Colon (tissue), 2 donors: ENCODE data around the gene SYT9.

Source experiments
- FAIRE-seq: peaks from 2 replicates; lab custom pipeline; 2012; peaks lifted over from hg19 to GRCh38; lab: Jason Lieb, UNC
- donor health status: control.
- donor health status: control.

SYT9 gene

DNA sequence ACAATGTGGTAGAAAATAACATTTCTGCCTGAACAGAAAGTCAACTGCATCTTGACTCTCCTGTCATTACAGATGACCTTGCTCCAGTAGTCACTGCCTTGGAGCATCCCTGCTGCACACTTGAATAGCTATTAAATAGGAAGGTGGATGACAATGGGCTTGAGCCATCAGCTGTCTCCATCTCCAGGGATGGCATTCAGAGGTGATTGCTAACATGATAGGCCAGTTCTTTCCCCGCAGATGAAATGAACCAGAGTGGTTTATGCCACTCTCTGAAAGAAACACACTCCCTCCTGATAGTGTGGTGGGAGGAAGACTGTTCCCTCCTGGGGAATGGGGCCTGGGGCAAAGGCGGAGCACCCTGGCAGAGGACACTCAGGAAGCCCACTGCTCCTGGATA is 176.5 kb downstream of the SYT9 start:
- FAIRE-seq, result no peak

DNA sequence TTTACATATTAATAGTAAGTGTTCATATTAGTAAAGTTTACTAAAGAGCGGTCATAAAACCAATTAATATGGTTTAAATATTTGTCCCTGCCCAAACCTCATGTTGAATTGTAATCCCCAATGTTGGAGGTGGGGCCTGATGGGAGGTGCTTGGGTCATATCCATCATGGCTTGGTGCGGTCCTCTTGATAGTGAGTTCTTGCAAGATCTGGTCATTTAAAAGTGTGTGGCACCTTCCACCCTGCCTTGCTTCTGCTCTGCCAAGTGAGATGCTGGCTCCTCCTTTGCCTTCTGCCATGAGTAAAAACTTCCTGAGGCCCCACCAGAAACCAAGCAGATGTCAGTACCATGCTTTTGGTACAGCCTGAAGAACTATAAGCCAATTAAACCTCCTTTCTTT is 178.8 kb downstream of the SYT9 start:
- FAIRE-seq, result no peak

DNA sequence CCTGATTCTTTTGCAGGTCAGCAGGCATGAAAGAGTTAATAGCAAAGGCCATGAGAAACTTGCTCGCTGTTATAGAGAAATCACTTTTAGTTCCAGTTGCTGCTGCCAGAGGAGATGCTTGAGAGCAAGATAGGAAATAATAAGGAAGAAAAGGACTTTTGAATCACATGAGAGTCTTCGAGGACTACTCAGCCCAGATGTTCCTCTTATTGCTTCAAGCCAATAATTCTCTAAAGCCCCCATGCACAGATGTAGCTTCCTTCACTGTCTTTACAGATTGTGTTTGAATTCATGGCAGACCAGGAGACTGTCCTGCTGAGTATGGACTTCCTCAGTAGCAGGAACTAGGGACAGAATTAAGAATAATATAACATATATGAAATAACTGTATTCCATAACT is 183.5 kb downstream of the SYT9 start:
- no peak for FAIRE-seq

DNA sequence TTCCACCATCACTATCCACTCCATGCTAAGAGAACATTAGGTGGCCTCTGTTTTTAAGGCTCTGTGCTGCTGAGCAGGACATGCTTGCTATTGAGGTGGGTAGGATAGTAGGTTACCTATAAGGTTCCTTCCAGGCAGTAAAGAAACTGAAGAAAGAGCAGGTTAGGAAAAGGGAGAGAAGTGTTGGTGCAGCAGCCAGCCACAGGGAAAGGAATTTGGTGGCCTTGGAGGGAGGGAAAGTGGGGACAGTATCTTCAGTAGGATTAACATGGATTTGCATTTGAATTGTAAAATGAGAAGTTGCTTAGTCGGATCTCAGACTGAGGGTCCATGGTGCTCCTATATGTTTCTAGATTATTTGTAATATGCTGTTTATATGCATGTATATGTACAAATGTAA is 184.4 kb downstream of the SYT9 start:
- no peak for FAIRE-seq

DNA sequence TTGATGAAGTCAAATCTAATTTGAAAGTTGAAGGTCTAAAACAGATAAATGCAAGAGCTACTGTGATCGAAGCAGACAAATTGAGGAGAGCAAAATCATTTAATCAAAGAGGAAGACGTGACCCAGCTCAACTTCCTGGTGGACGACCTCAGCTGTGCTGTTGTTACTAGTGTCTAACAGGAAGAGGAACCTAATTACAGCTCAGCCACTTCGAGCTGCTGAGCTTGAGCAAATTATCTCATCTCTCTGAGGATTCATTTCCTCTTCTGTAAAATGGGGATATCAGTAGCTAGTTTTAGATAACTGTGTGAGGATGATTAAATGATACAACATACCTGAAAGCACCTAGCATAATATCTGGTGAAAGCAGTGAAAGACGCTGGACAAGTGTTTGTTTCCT is 185.0 kb downstream of the SYT9 start:
- FAIRE-seq, result no peak

DNA sequence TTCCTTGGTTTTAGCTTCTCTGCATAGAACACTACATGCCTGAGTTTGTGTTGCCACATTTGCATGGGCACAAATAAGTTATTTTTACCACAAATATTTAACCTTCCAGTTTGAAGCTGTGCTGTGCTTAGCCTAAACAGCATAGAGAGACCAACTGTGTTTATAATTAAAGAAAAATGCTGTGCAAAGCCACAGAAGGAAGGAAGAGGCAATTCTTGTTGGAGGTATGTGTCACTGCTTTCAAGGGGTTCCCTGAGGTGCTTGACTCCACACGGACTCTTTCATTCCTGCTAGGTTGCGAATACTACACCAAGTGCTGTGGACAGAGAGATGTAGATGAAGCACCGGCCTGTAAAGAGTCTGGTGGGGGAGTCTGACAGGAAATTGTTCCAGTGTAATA is 186.0 kb downstream of the SYT9 start:
- no peak for FAIRE-seq

DNA sequence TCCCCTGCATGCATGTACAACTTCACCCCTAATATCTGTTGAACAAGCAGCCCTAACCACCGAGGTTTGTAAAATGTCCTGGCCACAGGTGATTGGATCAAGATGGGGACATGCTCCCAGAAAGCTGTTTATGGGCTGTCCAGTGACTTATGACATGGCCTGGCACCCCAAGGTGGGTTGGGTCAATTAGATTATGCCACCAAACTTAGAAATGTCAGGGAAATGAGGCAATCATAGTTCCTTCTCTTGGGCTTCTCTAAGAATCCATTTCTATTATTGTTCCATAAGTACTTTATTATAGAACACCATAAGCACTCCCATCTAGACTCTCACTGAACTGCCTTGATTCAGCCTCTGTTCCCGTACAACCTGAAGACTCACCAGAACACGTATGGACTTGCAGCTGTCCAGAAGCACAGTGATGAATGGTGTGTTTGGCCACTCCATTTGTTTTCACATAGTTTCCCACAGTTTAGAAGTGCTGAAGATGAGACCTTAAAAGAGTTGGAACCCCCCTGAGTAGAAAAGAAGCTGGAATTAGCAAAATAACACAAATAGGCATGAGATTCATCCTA is 188.1 kb downstream of the SYT9 start:
- FAIRE-seq, result no peak

DNA sequence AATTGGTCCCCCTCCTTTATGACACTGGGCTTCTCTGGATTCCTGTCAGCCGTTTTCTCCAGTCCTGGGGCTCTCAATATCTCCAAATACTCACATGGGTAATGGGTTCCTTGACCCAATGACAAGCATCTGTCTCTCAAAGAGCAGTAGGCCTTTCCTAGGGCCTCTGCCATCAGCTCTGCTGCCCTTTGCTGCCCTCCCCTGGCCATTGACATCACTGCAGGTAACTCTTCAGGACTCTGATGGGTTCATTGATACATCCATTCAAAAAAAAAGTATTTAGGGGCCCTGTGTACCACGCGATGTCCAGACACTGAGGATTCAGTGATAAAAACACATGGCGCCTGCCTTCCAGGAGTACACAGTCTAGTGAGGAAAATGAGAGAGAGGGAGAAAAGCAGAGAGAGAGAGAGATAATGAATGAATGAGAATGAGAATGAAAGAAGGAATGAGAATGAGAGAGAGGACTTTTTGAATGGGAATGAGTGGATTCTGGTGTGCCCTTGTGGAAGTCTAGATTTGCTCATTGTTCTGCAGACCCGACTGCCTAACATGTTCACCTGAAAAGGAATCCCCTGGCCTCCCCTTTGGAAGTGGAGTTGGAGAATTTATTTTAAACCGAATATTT is 191.0 kb downstream of the SYT9 start:
- FAIRE-seq, result no peak

DNA sequence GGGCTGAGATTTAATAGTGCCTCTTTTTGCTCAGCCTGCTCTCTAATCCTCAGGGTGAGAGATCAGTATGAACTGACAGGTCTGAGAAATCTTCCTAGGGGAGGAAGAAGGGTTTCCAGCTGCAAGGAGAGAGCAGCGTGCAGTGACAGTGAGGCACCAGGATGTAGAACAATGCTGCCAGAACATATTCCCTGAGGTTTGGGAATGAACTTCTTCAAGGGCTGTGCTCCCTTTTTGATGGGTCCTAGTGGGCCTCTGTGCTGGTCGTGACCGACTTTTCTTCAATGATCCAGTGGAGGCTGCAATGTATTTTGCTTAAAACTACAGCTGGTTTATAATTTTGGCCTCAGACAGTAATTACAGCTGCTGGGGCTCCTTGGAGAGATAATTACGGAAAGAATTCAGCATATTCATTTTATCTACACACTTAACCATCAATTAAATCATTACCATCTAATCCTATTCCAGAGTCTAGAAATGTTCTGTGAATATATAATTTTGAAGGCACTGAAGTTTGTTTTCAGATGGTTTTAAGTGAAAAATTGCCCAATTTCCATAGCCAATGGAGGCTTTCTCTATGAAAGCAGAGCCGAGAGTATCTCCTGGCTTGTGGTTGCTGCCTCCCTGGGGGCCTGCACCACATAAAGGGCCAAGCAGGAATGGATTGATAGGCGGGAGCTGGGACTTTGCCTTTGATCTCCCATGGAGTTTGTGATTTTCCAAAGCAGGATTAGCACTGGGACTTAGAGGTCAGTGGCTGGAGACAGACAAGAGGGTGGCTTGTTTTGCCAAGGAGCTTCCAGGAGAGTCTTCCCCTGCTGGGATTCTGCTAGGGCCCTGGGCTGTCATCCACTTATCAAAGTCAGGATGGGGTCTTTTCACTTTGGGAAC is 192.6 kb downstream of the SYT9 start:
- no peak for FAIRE-seq

DNA sequence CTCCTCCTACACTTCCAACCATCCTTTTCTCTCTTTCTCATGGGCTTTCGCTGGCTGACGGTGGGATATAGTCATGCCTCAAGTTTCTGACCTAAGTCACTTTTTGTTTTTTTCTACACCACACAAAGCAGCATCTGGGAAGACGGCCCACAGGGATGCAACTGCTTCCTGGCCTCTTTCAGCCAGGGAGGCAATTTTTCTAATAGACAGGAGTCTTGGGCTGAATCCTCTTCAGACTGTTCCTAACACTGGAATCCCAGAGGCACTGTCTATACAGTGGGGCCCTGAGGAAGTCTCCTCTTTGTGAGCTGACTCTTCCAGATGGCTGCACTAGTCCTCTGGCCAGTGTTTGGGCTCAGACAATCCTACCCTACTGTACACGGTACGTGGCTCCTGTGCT is 193.9 kb downstream of the SYT9 start:
- FAIRE-seq, result no peak

DNA sequence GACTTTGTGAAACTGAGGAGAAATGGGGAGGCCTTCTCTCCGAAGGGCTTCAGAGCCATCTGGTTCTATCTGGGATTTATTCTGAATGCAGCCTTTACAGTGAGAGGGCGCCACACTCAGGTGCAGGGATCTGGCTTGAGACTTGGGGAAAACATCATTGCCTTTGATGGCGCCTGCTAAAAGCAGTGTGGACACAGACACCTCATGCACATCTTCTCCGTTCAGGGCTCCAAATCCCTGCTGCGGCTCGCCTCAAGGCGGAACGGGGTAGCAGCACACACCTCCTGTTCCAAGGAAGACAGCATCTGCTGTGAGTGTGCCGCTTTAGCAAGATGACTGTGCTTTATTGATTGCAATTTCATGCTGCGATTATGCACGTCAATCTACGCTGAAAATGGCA is 196.5 kb downstream of the SYT9 start:
- FAIRE-seq, result no peak

DNA sequence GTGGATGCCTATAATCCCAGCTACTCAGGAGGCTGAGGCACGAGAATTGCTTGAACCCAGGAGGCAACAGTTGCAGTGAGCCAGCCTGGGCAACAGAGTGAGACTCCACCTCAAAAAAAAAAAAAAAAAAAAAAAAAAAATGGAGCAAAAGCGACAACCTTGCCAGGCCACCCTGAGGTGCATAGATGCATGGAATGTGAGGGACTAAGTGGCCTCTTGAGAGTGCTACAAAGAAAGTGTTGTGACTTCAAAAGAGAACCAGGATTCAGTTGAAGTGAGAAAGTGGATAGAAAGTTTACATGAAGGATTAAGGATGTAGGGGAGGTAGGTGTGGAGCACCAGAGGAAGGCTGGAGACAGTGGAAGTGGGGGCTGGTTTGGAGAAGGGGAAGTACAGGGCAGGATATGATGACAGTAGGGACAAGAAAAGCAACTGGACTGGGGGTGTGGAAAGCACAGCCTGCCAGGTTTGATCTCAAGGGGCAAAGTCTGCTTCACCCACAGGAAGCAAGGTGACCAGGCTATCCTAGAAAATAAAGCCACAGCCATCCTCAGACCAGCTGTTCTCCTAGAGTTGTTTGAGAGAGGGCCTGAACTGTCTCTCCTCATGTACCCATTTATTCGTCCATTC is 197.6 kb downstream of the SYT9 start:
- FAIRE-seq, result no peak

DNA sequence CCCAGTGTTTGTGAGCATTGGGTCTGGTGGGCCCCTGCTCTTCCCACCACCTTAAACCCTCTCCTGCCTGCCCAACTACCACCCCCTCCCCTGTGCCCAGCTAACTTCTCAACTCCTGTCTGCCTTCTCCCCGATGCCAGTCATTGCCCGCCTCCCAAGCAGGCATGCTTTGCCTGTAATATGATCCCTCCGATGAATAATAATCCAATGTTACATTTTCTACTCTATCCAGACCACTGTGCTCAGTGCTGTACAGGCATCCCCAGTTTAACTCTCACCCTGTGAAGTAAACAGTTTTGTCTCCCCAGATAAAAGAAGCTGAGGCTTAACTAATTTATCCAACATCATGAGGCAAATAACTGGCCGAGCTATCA is 198.1 kb downstream of the SYT9 start:
- no peak for FAIRE-seq

DNA sequence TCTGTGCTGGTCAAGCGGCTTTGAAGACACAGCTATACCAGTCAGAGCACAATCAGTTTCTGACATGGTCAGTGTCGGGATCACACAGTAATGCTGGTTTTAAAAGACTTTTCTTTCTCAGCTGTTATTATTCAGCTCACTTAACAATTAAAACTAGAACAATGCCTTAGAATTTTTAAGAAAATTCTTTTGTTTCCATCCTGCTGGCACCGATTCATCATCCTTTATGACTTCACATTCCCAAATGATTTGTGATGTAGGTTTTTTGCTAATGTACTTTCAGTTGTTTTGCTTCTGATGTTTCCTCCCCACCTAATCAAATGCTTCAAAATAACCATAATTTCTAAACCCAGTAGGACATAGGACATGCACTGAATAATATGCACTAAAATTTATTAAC is 199.1 kb downstream of the SYT9 start:
- no peak for FAIRE-seq

DNA sequence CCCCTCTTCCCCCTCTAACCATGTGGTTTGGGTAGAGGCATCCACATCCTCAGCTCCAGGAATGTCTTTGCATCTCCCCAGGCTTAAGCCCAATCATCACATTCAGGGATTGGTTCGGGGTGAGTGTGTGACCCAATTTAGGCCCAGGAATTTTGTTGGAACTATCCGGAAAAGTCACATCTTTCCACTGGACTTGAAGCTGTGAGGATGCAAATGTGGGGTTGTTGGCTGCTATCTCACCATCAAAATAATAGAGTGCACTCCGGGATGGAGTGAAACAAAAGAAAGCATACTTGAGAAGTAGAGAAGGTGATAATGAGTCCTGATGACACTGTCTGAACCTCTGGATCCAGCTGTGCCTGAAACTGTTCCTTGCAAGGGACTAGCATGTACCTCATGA is 199.8 kb downstream of the SYT9 start:
- FAIRE-seq, result no peak

DNA sequence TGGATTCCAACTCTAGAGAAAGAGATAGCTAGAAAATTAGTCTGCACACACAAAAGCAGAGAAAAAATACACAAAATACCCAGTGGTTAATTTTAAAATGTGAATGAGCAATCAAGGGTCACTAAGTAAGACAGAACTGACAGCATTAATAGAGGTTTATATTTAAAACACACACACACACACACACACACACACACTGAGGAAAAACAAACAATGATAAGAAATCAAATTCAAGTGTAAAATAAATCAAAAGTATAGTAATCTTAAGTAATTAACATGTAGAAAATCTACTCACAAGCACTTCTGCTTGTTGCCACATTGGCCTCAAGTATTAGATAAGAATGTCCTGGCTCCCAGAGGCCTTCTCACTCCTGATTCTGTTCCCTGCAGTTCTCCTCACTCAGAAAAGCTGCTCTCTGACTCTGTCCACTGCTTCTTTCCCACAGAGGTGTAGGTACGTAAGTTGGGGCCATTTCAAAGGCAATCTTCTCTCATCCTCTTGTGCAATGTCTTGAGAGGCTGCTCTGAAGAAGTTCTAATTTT is 200.3 kb downstream of the SYT9 start:
- FAIRE-seq, result no peak

DNA sequence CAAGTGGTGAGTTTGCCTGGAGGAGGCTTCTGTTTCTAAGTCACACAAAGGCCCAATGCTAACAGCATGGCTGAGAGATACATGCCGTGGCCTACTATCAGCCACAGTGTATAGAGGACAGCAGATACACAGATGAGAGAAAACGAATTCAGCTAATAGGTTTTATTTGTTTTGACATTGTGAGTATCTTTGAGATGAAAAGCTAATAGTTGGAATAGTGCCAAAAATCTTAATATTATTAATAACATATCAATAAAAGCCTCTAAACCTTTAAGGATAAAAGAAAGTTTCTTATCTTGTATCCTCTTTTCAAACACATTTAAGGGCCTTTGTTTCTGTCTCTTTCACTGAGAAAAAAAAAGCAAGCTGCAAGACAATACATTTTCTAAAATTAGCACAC is 203.2 kb downstream of the SYT9 start:
- FAIRE-seq, result no peak

DNA sequence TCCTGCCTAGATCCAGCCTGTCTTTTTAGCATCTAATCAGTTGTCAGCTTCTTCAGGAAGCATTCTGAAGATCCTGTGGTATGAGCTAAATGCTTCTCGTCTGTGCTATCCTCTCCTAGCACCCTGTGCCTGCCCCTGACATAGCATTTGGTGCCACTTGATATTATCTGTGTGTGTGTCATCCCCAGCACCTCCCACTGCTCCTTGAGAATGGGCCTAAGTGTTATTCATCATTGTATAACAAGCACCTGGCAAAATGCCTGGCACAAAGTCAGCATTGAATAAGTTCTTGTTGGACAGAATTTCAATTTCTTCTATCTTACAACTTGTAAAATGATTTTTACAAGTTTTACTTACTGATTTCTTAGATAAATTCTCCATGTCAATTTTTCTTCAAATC is 205.5 kb downstream of the SYT9 start:
- no peak for FAIRE-seq

DNA sequence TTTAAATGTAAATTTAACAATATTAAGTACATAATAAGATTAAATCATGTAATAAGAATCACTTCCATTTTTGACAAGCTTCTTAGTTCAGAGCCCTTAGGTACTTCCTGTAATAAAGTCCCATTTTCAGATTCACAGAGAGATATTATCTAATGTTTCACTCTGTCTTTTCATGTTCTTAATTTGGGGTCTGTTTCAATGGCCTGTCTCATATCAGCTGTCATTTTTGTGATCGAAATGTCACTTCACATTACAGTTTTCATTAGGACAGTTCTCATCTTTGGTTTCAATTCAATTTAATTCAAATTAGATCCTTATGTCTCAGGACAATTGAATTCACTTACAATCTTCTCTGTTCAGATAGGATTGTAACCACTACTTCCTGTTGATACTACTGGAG is 211.0 kb downstream of the SYT9 start:
- no peak for FAIRE-seq

DNA sequence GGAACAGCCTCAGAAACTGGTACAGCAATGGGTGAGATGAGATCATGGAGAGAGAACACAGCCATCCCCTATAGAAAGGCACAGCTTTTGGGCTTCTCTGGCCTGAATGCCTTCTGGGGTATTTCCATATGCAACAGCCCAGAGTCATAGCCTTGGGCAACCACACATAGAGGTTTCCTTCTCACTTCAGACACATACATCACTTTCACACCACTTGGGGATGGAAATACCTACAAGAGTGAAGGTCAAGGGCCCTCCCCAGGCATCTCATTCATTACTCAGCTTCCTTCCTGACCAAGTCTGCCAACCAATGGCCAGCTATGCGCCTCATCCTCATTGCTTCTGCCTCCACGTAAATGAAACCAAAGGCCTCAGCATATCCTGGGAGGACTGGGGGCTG is 215.9 kb downstream of the SYT9 start:
- FAIRE-seq, result no peak

DNA sequence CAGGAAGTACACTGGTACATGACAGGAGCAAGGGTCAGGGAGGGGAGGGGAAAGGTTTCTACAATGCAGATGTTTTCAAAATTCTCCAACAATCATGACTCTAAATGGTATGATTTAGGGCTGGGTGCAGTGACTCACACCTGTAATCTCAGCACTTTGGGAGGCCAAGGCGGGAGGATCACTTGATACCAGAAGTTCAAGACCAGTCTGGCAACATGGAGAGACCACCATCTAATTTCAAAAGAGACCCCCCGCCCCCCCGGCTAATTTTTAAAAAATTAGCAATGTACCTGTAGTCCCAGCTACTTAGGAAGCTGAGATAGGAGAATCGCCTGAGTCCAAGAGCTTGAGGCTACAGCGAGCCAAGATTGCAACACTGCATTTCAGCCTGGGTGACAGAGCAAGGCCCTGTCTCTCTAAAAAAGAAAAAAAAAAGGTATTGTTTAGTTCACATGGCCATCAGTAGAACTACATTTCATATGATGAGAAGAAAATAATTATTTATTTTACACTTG is 217.7 kb downstream of the SYT9 start:
- no peak for FAIRE-seq

DNA sequence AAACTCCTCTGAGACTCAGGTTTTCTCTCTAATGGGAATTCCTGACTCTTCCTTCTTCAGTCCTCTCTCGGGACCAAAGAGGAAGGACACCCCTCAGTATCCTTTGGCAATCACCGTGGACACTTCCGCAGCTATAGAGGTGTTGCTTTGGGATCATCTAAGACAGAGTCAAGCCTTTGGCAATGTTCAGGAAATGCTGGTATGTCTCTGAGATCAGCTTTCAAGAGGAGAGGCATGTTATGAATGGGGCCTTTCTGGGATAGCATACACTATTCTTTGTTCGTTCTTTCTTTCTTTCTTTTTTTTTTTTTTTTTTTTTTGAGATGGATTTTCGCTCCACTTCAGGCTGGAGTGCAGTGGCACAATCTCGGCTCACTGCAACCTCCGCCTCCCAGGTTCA is 219.4 kb downstream of the SYT9 start:
- no peak for FAIRE-seq

DNA sequence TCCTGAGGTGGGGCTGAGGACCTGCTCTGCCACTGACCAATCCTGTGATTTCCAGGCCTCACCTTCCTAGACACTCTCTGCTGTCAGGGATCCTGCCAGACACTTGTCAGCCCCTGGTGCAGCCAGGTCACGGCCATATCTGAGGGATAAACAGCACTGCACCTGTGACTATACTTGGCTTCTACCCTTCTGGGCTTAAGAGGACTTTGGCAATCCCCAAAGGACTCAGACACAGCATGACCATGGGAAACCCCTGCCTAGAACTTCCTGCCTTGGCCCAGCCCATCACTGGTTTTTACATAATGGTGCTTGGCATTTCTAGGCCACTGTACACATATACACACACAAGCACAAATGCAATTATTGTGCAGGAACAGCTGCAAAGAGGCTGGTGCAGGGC is 222.0 kb downstream of the SYT9 start:
- no peak for FAIRE-seq
